GM21526 (cell line): Measurements from ENCODE around the gene BIRC2.

Experiments
- ATAC-seq: cut with Tn5 transposase; IDR thresholded peaks from one replicate; pipeline ENCODE4 v1.9.1; 2021; ENCODE audit warnings: moderate library complexity; ENCODE audit not compliant: unreplicated experiment, low FRiP score

The BIRC2 gene

DNA sequence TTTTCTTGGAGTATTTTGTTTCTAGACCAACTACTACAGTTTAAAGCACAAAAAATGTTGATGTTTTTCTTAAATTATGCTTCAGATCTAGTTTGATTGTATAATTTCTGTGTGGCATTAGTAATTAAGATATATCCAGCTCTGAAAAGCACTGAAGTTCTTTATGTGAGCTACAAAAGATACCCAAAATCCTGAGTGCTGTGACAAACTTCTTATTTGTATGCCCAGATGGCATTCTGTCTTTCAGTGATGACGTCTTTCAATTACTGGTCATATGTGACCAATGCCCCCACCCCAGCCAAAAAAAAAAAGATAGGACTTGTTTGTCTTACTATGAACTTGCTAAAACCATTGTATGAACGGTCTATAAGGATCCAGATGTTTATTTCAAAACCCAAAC lies 51.3 kb downstream of the BIRC2 start:
- ATAC-seq, result no peak

DNA sequence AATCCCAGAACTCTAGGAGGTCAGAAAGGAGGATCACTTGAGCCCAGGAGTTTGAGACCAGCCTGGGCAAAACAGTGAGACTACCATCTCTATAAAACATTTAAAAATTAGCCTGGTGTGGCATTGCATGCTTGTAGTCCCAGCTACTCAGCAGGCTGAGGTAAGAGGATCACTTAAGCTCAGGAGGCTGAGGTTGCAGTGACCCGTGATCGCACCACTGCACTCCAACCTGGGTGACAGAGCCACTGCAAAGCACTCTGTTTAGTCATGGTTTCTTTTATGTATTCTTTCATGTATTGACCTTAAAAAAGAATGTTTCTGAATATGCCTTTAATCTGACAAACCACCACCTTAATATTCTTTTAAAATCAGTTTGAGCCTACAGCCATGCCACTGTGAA lies 52.2 kb downstream of the BIRC2 start:
- no peak for ATAC-seq

DNA sequence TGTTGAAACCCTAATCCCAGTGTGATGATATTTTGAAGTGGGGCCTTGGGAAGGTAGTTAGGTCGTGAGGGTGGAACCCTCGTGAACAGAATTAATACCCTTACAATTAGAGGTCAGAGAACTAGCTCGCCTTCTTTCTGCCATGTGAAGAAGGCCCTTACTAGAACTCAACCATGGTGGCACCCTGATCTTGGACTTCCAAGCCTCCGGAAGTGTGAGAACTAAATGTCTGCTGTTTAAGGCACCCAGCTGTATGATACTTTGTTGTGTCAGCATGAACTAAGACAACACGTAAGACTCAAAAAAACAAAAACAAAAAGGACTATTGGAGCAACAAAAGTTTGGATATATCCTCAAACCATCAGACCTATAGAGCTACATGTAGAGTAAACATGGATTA lies 53.6 kb downstream of the BIRC2 start:
- no peak for ATAC-seq

DNA sequence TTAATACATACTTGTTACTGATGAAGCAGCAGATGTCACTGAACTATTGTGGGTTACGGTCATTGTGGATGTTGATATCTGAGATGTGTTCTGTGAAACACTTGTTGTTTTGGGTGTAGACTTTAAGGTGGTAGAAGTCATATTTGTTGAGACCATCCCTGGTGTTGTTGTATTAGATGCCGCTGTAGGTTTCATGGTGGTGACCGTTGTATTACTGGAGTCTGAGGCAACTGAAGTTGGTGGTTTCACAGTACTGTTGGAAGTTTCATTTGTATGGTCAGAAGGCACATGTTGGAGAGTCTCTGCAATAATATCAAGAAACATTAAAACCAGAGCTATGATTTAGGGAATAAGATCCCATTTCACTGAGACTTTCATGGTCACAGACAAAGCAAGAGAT lies 54.9 kb downstream of the BIRC2 start:
- no peak for ATAC-seq

DNA sequence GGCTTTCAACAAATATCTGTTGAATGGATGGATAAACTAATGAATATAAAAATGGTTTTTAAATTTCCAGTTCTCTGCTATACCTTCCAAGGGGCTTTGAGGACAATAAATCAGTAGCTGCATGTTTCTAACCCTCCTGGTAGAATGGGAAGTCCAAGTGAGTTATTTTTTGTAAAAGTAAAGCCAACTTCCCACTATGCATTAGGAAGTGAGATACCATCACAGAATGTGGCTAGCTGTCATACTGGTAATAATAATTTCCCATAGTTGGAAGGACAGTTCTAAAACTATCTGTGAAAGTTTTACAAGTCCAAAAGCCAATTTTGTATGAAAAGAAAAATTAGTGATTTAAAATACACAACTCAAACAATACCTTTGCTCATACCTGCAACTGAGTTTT lies 55.5 kb downstream of the BIRC2 start:
- no peak for ATAC-seq

DNA sequence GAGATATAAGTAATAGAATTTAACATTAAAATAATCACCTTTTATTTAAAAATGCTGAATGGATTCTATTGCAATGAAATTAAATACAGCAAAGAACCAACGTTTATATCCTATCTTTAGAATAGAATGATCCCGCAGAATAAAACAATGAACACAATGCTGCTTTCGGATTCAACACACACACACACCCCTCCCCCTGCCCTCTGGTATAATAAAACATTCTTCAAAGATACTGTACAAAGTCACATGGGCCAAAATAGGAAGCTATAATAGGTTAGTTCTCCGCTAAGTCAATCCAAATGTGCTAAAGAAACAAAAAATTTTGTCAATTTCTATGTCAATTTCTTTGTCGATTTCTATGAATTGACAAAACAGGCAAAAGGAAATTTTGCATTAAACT lies 58.5 kb downstream of the BIRC2 start:
- no peak for ATAC-seq

DNA sequence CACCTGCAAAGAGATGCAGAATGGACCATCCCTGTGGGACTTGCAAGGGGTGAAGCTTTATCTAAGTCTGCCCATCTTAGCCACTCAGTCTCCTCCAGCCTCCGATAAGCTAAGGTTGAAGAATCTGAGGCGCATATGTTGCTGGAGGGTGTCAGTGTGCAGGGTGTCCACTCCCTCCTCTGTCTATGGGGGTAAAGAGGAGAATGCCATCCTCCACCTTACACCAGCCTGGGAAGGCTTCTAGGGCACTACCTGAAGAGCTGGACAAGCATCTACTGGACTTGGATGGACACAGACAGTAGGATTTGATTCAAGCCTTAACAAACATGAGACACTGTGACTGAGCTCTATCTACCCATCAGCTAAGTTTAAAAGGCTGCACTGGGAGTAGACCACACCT lies 59.1 kb downstream of the BIRC2 start:
- ATAC-seq, result no peak

DNA sequence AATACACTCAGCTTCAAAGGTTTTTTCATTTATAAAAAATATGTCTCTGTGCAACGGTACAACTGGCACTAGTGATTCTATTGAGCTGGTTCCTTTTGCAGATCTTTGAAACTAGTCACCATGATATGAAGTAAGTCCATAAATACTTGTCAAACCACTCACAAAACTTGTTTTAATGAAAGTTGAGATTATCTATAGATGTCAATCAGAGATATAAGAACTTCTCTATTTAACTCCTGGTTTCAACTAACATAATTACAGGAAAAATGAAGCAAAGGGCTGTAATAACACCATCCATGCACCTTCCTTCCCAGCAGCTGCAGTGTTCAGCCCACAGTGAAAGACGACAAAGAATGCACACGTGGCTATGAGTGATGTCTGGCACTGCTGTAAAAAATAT lies 60.9 kb downstream of the BIRC2 start:
- ATAC-seq, result no peak

DNA sequence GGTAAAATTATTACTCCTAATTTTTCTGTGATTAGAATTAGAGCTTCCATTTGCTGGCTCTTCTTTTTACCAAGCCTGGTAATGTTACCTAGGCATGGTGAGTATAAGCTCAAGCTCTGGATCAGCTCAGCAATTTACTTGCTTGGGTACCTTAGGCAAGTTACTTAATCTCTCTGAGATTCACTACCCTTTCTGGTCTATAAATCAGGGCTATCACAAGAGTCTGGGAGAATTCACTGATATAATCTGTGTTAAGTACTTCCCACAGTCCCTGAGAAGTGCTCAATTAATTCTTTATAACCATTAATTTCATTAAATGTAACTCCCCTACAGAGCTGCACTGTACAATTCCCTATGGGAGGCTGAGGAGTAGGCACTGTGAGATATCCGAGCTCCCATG lies 61.3 kb downstream of the BIRC2 start:
- ATAC-seq, result no peak

DNA sequence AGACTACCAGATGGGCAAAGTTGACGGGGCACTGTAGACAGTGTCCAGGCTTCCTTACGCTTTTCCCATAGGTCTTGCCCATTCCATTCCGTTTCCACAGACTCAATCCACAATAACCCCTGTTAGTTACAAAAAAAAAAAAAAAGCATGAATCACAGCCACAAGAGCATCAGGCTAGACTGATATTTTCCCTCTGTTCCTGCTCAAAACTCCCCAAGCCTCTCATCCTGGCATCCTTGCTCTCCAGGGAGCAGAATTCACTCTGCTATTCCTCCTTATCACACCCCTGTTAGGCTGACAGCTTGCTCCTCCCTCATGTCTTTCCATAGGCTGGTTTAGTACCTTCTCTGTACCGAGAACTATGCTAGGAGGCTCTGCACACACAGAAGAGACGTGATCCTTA lies 63.4 kb downstream of the BIRC2 start:
- ATAC-seq, result no peak

DNA sequence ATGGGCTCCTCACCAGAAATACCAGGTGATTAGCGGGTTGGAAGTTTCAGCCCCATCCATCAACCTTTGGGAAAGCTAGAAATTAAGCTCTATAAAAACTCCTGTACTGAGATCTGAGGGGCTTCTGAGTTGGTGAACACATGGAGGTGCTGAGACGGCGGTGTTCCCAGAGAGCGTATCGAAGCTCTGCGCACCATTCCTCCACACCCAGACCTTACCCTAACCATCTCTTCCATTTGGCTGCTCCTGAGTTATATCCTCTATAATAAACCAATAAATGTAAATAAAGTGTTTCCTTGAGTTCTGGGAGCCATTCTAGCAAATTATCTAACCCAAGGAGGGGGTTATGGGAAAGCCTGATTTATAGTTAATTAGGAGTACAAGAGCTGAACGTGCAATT lies 64.1 kb downstream of the BIRC2 start:
- no peak for ATAC-seq

DNA sequence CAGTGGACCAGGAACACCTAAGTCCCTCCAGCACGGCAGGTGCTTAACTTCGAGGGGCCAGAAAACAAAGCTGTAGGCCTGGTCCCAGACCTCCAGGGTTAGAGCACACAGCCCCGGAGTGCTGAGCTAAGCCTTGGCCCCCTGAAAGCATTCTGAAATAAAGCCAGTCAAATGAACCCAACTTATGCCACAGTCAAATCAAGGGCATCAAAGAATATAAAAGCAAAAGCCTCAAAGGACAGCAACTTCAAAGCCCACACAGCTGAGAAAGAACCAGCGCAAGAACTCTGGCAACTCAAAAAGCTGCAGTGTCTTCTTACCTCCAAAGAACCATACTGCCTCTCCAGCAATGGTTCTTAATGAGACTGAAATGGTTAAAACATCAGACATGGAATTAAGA lies 66.5 kb downstream of the BIRC2 start:
- ATAC-seq, result no peak

DNA sequence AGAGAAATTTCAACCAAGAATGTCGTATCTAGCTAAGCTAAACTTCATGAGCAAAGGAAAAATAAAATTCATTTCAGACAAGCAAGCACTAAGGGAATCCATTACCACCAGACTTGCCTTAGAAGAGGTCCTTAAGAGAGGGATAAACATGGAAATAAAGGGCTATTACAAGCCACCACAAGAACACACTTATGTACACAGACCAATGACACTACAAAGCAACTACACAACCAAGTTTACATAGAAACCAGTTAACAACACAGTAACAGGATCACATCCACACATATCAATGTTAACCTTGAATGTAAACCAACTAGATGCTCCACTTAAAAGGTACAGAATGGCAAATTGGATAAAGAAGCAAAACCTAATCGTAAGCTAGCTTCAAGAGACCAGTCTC lies 67.5 kb downstream of the BIRC2 start:
- no peak for ATAC-seq

DNA sequence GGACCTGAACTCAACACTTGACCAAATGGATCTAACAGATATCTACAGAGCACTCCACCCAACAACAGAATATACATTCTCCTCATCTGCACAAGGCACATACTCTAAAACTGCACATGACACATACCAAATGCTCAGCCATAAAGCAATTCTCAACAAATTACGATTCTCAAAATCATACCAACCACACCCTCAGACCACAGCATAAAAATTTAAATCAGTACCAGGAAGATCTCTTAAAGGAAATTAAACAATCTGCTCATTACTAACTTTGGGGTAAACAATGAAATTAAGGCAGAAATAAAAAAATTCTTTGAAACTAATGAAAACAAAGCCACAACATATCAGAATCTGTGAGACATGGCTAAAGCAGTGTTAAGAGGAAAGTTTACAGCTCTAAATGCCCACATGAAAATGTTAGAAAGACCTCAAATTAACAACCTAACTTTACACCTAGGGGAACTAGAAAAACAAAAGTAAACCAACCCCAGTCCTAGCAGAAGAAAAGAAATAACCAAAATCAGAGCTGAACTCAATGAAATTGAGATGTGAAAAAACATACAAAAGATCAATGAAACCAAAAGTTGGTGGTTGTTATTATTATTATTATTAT lies 68.4 kb downstream of the BIRC2 start:
- ATAC-seq, result no peak

DNA sequence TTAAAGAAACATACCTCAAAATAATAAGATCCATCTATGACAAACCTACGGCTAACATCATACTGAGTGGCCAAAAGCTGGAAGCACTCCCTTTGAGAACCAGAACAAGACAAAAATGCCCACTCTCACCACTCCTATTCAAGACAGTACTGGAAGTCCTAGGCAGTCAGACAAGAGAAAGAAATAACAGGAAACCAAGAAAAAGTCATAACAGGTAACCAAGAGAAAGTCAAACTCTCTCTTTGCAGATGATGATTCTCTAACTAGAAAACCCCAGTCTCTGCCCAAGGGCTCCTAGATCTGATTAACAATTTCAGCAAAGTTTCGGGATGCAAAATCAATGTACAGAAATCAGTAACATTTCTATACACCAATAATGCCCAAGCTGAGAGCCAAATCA lies 70.0 kb downstream of the BIRC2 start:
- ATAC-seq, result no peak

DNA sequence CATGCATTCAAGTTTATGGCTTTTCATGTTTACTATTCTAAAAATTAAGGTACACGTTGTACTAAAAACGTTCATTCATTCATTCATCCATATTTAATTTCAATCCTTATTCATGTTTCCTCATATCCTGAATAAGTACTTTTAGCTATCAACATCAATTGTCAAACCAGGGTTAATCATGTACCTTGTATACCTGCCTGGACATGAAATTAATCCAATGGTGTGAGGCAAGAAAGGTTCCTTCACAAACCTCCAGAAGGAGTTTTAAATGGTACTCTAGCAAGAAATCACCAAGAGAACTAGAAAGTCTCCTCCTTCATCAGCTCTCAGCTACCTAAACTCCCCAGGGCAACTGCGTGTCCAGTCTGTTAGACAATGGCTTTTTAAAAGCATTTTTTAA lies 72.2 kb downstream of the BIRC2 start:
- no peak for ATAC-seq

DNA sequence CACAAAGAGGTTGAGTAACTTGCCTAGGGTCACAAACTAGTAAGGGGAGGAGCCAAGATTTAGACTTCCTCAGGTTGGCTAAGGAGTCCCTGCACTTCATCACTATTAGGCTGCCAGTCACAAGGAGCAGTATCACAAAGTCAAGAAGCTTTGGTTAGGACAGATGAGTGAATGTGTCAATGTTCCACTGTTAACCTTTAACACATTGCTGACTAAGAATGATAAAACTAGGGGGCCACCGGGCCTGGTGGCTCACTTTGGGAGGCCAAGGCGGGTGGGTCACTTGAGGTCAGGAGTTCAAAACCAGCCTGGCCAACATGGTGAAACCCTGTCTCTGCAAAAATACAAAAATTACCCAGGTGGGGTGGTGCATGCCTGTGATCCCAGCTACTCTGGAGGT lies 73.5 kb downstream of the BIRC2 start:
- no peak for ATAC-seq

DNA sequence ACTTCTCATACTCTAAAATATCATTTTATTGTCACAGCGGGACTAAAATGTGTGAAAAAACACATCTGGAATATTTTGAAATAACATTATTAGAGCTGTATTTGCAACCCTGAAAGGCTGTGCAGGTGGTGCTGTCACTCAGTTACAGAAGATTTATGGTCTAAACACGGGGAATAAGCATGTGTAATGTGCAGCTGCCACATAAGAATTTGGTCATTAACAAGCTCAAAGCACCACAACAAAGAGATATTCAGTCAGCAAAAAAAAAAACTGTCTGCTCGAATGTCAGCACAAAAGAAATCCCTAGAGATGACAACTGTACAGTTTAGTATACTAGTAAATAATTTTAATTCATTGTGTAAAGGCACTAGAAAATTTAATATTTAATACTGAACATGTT lies 74.2 kb downstream of the BIRC2 start:
- no peak for ATAC-seq

DNA sequence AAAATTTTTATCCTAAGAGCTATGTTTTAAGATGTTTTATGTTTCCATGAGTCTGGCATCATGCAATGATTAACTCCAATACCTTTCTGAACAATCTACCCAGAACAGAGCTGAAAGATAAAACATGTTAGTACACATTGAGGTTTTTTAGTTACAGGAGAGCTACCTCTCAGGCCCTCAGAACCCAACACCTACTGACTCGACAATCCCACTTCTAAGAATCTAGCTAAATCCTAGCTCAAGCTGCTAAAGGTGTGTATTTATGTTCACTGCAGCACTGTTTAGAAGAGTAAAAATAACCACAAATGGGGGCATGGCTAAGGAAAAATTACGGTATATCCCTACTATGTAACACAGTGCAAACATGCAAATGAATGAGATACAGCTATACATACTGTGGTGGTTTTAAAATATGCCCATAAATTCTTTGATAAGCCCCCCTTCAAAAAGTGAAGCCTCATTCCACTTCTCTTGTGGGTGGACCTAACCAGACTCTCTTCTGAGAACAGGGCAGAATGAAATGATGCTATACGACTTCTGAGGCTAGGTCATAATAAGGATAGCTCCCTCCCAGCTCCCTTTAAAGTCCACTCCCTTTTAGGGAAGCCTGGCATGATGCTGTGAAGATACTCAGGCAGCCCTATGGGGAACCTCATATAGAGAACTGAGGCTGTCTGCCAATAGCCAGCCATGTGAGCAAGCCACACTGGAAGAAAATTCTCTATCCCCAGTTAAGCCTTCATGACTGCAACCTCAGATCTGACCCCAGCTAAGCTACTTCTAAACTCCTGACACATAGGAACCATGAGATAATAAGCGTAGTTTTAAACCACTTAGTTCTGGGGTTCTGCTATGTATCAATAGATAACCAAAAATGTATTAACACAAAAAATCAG lies 76.1 kb downstream of the BIRC2 start:
- no peak for ATAC-seq

DNA sequence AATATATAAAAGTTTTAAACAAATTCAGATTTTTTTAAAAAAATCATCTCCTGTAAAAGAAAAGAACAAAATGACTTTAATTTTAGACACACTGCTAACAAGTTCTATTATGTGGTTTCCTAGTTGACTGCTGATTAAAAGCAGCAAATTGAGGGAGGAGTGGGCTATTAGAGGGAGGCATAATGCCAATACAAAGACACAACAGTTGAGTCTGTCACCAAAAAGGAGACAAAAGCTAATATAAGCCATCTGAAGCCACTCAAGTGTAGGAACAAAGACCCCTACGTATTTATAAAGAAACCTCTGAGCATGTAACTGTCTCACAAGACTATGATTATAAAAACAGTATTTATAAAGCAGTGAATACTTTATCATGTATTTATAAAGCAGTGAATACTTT lies 76.9 kb downstream of the BIRC2 start:
- no peak for ATAC-seq

DNA sequence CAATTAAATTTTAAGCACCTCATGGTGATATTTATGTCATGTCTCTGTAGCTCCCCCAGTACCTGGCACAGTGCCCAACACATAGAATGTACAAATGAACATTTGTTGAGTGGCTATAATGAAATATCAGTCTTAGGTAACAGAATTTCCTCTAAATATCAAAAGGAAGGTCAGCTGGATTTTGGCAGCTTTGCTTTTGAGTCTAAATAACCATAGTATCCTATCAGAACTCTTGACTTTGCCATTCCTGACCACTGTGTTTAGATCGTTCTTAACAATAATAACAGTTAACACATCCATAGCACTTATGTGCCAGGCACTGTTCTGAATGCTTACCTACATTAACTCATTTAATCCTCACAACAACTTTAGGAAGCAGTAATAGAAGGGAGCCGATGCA lies 79.0 kb downstream of the BIRC2 start:
- no peak for ATAC-seq

DNA sequence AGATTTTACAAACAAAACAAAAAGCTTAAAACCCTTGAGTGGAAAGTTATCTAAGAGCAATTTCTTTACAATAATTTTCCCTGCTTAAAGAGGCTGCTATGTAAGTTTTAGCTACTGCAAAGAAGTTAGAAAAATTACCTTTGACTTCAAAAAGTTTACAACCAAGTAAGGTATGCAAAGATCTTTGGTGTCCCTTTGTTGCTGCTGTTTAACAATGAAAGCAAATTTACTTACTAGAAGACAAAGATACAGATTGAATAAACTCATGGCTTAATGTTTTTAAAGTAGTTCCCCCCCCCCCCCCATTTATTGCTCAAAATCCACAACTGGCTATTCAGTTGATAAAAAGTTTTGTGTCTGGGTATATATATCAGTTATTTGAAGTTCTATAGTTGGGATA lies 79.6 kb downstream of the BIRC2 start:
- no peak for ATAC-seq
